Uterus (tissue), 2 donors: ENCODE results near the gene RTP3.

Experiments
- POLR2A ChIP-seq, 2 donors: fragments of 450-650 bp; IDR thresholded peaks; one replicate each; pipeline ENCODE4 v1.6.1; 2016; ENCODE audit warnings: antibody characterized with exemption in 2 of 2, mild to moderate bottlenecking in 1 of 2, moderate library complexity in 1 of 2
- TF ChIP-seq, protein P1 (sequence below), 4 experiments: fragments of 200-600 bp in 2 of 4; fragments of 450-650 bp in 2 of 4; sonication (generic) in 2 of 4; IDR thresholded peaks; one replicate each; pipeline ENCODE4 v1.5.1; 2016 to 2019; ENCODE audit warnings: antibody characterized with exemption in 4 of 4, mild to moderate bottlenecking in 2 of 4, moderate library complexity in 1 of 4

DNA sequence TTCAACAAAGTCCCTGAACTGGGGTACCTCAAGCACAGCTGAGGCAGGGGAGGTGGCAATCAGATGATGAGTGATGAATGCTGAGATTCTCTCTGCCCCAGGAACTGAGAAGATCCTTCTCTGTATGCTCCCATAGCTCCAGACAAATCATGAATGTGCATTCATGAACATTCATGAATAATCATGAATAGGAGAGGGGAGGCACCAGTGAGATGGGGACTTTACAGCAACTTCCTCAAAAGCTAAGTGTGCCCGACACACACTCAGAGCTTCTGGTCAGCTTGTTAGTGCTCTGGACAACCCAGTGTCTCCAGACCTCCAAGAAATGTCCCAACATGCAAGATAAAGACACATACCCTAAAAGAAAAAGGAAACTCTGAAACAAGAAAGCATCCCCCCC is 44.1 kb downstream of the RTP3 start:
- TF ChIP-seq, protein P1, sequence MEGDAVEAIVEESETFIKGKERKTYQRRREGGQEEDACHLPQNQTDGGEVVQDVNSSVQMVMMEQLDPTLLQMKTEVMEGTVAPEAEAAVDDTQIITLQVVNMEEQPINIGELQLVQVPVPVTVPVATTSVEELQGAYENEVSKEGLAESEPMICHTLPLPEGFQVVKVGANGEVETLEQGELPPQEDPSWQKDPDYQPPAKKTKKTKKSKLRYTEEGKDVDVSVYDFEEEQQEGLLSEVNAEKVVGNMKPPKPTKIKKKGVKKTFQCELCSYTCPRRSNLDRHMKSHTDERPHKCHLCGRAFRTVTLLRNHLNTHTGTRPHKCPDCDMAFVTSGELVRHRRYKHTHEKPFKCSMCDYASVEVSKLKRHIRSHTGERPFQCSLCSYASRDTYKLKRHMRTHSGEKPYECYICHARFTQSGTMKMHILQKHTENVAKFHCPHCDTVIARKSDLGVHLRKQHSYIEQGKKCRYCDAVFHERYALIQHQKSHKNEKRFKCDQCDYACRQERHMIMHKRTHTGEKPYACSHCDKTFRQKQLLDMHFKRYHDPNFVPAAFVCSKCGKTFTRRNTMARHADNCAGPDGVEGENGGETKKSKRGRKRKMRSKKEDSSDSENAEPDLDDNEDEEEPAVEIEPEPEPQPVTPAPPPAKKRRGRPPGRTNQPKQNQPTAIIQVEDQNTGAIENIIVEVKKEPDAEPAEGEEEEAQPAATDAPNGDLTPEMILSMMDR (IDR thresholded peaks at IDR 0.05): no peak
- no peak for TF ChIP-seq POLR2A (IDR thresholded peaks at IDR 0.05)
